GM12878 (cell line): Measurements from ENCODE around the gene CLIP1. TPM values are rescaled to one million over a fixed set of nuclear protein-coding genes. Genes with fewer than 3 reads are reported as not detected.

Experiments used
- ATAC-seq: fragments of 200-7000 bp; cut with Tn5 transposase; 3 replicates; pipeline ENCODE4 v1.9.1; 2020; ENCODE audit warnings: mild to moderate bottlenecking, moderate library complexity
- BruUV-seq: library from RNA; stranded (reverse); fragments of 400-500 nt; replicated peaks from 2 replicates; lab custom pipeline; 2021; lab: Mats Ljungman, UMichigan
- CTCF ChIA-PET: fragments of 300-600 bp; sonication (Branson Sonifier 250); formaldehyde crosslinking; extraction: SDS; loops from one replicate; lab custom pipeline; 2021; ENCODE audit warnings: inconsistent platforms; lab: Yijun Ruan, JAX
- POLR2A ChIA-PET: fragments of 350-600 bp; formaldehyde crosslinking; extraction: SDS; loops from one replicate; lab custom pipeline; 2021; ENCODE audit warnings: inconsistent platforms; lab: Charles Lee
- RAD21 ChIA-PET: fragments of 300-600 bp; sonication (Branson Sonifier 250); formaldehyde crosslinking; loops from one replicate; lab custom pipeline; 2023; ENCODE audit warnings: antibody characterized with exemption; ENCODE audit not compliant: unreplicated experiment; lab: Charles Lee
- SMC1A ChIA-PET: fragments of 300-600 bp; sonication (Branson Sonifier 250); formaldehyde crosslinking; loops from one replicate; lab custom pipeline; 2023; ENCODE audit not compliant: unreplicated experiment, uncharacterized antibody; lab: Charles Lee
- DNase-seq: peaks from one replicate; pipeline ENCODE4 v3.0.0-alpha.2; 2011; ENCODE audit warnings: low read depth, low spot score
- FAIRE-seq: peaks from 3 replicates; lab custom pipeline; 2011; peaks lifted over from hg19 to GRCh38; lab: Jason Lieb, UNC
- H2AFZ ChIP-seq: 2 replicates; pipeline ENCODE4 v1.6.0; 2011; ENCODE audit warnings: low read depth, low read length, control low read depth; ENCODE audit not compliant: control insufficient read depth
- H3K27ac ChIP-seq: 2 replicates; pipeline ENCODE4 v1.5.1; 2011; ENCODE audit warnings: control low read depth; ENCODE audit not compliant: control insufficient read depth, insufficient read depth
- H3K27me3 ChIP-seq, 2 experiments: replicated peaks in 1 of 2; 2 replicates each; pipeline versions ENCODE4 v1.6.0 to v1.6.1; 2011; ENCODE audit warnings: low read length in 1 of 2; ENCODE audit not compliant: control insufficient read depth in 2 of 2, insufficient read depth in 2 of 2
- H3K36me3 ChIP-seq, 2 experiments: 2 replicates each; pipeline ENCODE4 v1.5.1; 2011; ENCODE audit warnings: low read length in 1 of 2; ENCODE audit not compliant: control insufficient read depth in 2 of 2, insufficient read depth in 2 of 2
- H3K4me1 ChIP-seq: 2 replicates; pipeline ENCODE4 v1.6.1; 2011; ENCODE audit warnings: mild to moderate bottlenecking, low read length, moderate library complexity, mixed read lengths; ENCODE audit not compliant: control insufficient read depth, insufficient read depth
- H3K4me2 ChIP-seq: 2 replicates; pipeline ENCODE4 v1.6.0; 2011; ENCODE audit warnings: control low read depth; ENCODE audit not compliant: control insufficient read depth, insufficient read depth
- H3K4me3 ChIP-seq: fragments of 200-600 bp; sonication (generic); 2 replicates; pipeline ENCODE4 v1.5.1; 2016
- H3K79me2 ChIP-seq: 2 replicates; pipeline ENCODE4 v1.6.0; 2011; ENCODE audit warnings: low read length; ENCODE audit not compliant: control insufficient read depth, insufficient read depth
- H3K9ac ChIP-seq: 2 replicates; pipeline ENCODE4 v1.8.0; 2011; ENCODE audit warnings: low read length, control low read depth, mixed read lengths; ENCODE audit not compliant: control insufficient read depth, insufficient read depth
- H3K9me3 ChIP-seq: replicated peaks from 3 replicates; pipeline ENCODE4 v1.5.1; 2011; ENCODE audit warnings: mild to moderate bottlenecking, low read length; ENCODE audit not compliant: control insufficient read depth, insufficient read depth
- H4K20me1 ChIP-seq: 2 replicates; pipeline ENCODE4 v1.6.0; 2011; ENCODE audit not compliant: control insufficient read depth, insufficient read depth
- ASH2L ChIP-seq: fragments of 300-600, 200-600 bp; sonication (generic); IDR thresholded peaks from 2 replicates; pipeline ENCODE4 v1.6.1; 2017; ENCODE audit warnings: low read depth, mild to moderate bottlenecking, borderline replicate concordance
- MYB ChIP-seq: fragments of 150-350 bp; IDR thresholded peaks from 2 replicates; pipeline ENCODE4 v1.6.1; 2014; ENCODE audit warnings: mild to moderate bottlenecking, low read depth, low read length, borderline replicate concordance
- NFYA ChIP-seq: IDR thresholded peaks from 2 replicates; pipeline ENCODE4 v1.6.1; 2011; ENCODE audit warnings: low read depth, mild to moderate bottlenecking, low read length, improper control_type of control experiment, borderline replicate concordance
- PBX3 ChIP-seq: IDR thresholded peaks from 2 replicates; pipeline ENCODE4 v1.6.1; 2011; ENCODE audit warnings: mild to moderate bottlenecking, low read depth, low read length, moderate library complexity; ENCODE audit not compliant: insufficient replicate concordance
- RBBP5 ChIP-seq: fragments of 200-600 bp; sonication (generic); conservative IDR thresholded peaks from 2 replicates; pipeline ENCODE4 v1.6.1; 2016
- WRNIP1 ChIP-seq: IDR thresholded peaks from 2 replicates; pipeline ENCODE4 v1.6.1; 2011; ENCODE audit warnings: low read depth, low read length, improper control_type of control experiment, borderline replicate concordance
- ZNF384 ChIP-seq: IDR thresholded peaks from 2 replicates; pipeline ENCODE4 v1.6.1; 2012; ENCODE audit warnings: low read depth, mild to moderate bottlenecking, low read length, improper control_type of control experiment, borderline replicate concordance
- WGBS: methylation state at CpG from one replicate; pipeline ENCODE4 v1.1.6; 2016; ENCODE audit warnings: low lambda C conversion rate; ENCODE audit not compliant: insufficient replicate concordance, insufficient coverage; ENCODE audit errors: missing lambda C conversion rate; 5-methylcytosine and 5-hydroxymethylcytosine counted together
- in situ Hi-C: fragments of 300-500 bp; cut with MboI; formaldehyde crosslinking; loops from 9 replicates; pipeline ENCODE4 v1.14.3; 2018; ENCODE audit warnings: mixed read lengths
- intact Hi-C: fragments of 100-400 bp; cut with micrococcal nuclease; formaldehyde crosslinking; loops from one replicate; pipeline ENCODE4 v1.14.2; 2022; ENCODE audit not compliant: unreplicated experiment
- polyA plus RNA-seq, 11 experiments: library from polyadenylated mRNA; depleted of rRNA in 4 of 11; unstranded in 6 of 11; stranded (reverse) in 5 of 11; fragments of >200 nt; fragmentation: Nextera tagmentation in 4 of 11; fragmentation: Illumina TruSeq in 1 of 11; extraction: Ambion mirVana in 4 of 11; extraction: Trizol in 1 of 11; gene quantifications; 1 replicate in 1 of 11; 2 replicates in 10 of 11; pipeline versions ENCODE4 v1.2.1 to v1.2.3, GENCODE V29; 2011 to 2016; ENCODE audit warnings: inconsistent platforms in 2 of 11, missing spikeins in 2 of 11, low read depth in 1 of 11
- total RNA-seq, 4 experiments: library from RNA; depleted of rRNA in 3 of 4; stranded (reverse); fragments of >200 nt in 3 of 4; fragmentation: Illumina TruSeq in 1 of 4; extraction: Trizol in 1 of 4; gene quantifications; 2 replicates each; pipeline versions ENCODE4 v1.2.1 to v1.2.3, GENCODE V29; 2013 to 2021

Gene CLIP1
- total and polyA plus RNA-seq, 10 of the 15 experiments (the other 5 are each of a cell fraction or from before 2014, with no cell fraction given): 6.0 to 45.4 (median 25.2) TPM

GRCh38 chr12:122327494-122328385, 94.7 kb downstream of the CLIP1 start (continued):
- TF ChIP-seq PBX3 (no peak), WRNIP1 (no peak), MYB (no peak)

GRCh38 chr12:122327014-122327413, 95.5 kb downstream of the CLIP1 start:
- no TSS peak for BruUV-seq
- Histone ChIP-seq H4K20me1 (no peaks in the 10 kb centered on the region), H3K4me2 (no peak overlapping the region), H3K9me3 (no peaks in the 10 kb centered on the region), H3K27me3 (no peaks in the 10 kb centered on the region), H2AFZ (no peak overlapping the region), H3K36me3 (peaks cover 7 to 12% of the 10 kb centered on the region in 2 experiments; a peak in 3 of 4 replicates), H3K79me2 (no peaks in the 10 kb centered on the region), H3K9ac (no peak overlapping the region), H3K4me1 (no peaks in the 10 kb centered on the region), H3K4me3 (no peak overlapping the region), H3K27ac (no peak overlapping the region)
- no peak for FAIRE-seq
- ATAC-seq: no peak
- ChIA-PET POLR2A (interaction anchor here (0.7 kb wide), 1 partner anchor 347 kb away, joined by 3 read pairs; no protein-coding TSS in a partner anchor), CTCF (interaction anchor here (1.3 kb wide), 1 partner anchor 9 kb away, joined by 5 read pairs; no protein-coding TSS in a partner anchor), SMC1A (no interaction called here), RAD21 (no interaction called here)
- DNase-seq: no peak
- in situ Hi-C loops: no loop called here
- WGBS: 100% methylated on average over 1 of the region's 1 CpG
- TF ChIP-seq NFYA: no peak
- no peak for TF ChIP-seq ASH2L
- no peak for TF ChIP-seq ZNF384
- no peak for TF ChIP-seq RBBP5
- intact Hi-C loops: no loop called here
